Type B pancreatic cell (in vitro differentiated cells): Measurements from ENCODE around the gene SHROOM3. TPM values are rescaled to one million over a fixed set of nuclear protein-coding genes. Genes with fewer than 3 reads are reported as not detected.

ENCODE experiments used
- DNase-seq: peaks from one replicate; pipeline ENCODE4 v3.0.0; 2021; ENCODE audit warnings: mixed read lengths; ENCODE audit not compliant: unreplicated experiment; ENCODE audit errors: extremely low spot score
- H3K27ac Mint-ChIP-seq: 2 replicates; pipeline ENCODE4 v1.8.0; 2021; ENCODE audit warnings: mild to moderate bottlenecking, mixed read lengths
- H3K27me3 Mint-ChIP-seq: 2 replicates; pipeline ENCODE4 v1.8.0; 2021; ENCODE audit warnings: mixed read lengths
- H3K36me3 Mint-ChIP-seq: 2 replicates; pipeline ENCODE4 v1.8.0; 2021; ENCODE audit warnings: mixed read lengths
- H3K4me1 Mint-ChIP-seq: one replicate; pipeline ENCODE4 v1.8.0; 2021; ENCODE audit warnings: mixed read lengths; ENCODE audit not compliant: unreplicated experiment
- H3K4me3 Mint-ChIP-seq: 2 replicates; pipeline ENCODE4 v1.8.0; 2021; ENCODE audit warnings: mild to moderate bottlenecking, mixed read lengths
- H3K9me3 Mint-ChIP-seq: 2 replicates; pipeline ENCODE4 v1.8.0; 2021; ENCODE audit warnings: mixed read lengths
- total RNA-seq: library from RNA; stranded (reverse); gene quantifications from 2 replicates; pipeline ENCODE4 v1.2.1, GENCODE V29; 2021; ENCODE audit warnings: low replicate concordance
- TF ChIP-seq, protein P1 (sequence below): fragments of 200-600 bp; sonication (generic); conservative IDR thresholded peaks from 2 replicates; pipeline ENCODE4 v1.5.0; 2021; ENCODE audit warnings: antibody characterized with exemption, mild to moderate bottlenecking

The SHROOM3 gene
- total RNA-seq, 1 donor from 2014 or later = 38.6 TPM

- no peaks in the 10 kb centered on the region for H3K27me3 Mint-ChIP-seq
- H3K27ac Mint-ChIP-seq = no peak overlapping the region
- H3K9me3 Mint-ChIP-seq = no peaks in the 10 kb centered on the region
Measured at GRCh38 chr4:76535603-76536372, 100.8 kb downstream of the SHROOM3 start.

DNA sequence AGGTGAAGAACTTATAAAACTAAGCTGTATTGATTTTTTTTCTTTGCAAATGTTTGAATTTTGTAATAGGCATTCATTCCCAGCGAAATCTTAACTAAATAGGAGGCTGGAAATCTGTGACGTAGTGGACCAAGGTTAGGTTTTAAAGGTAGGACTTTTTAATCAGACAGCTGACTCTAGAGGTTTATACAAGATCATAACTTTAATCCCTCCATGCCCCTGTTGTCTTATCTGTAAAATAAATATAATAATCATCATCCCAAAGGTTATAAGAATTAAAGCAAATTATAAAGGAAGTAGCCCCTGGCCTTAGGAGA, 101.3 kb downstream of the SHROOM3 start:
- no peak overlapping the region for H3K4me3 Mint-ChIP-seq
- peaks cover 28% of the 10 kb centered on the region for H3K4me1 Mint-ChIP-seq
- no peak overlapping the region for H3K27ac Mint-ChIP-seq
- no peaks in the 10 kb centered on the region for H3K36me3 Mint-ChIP-seq
- H3K27me3 Mint-ChIP-seq = no peaks in the 10 kb centered on the region
- no peak for DNase-seq
- no peaks in the 10 kb centered on the region for H3K9me3 Mint-ChIP-seq
- TF ChIP-seq, protein P1, sequence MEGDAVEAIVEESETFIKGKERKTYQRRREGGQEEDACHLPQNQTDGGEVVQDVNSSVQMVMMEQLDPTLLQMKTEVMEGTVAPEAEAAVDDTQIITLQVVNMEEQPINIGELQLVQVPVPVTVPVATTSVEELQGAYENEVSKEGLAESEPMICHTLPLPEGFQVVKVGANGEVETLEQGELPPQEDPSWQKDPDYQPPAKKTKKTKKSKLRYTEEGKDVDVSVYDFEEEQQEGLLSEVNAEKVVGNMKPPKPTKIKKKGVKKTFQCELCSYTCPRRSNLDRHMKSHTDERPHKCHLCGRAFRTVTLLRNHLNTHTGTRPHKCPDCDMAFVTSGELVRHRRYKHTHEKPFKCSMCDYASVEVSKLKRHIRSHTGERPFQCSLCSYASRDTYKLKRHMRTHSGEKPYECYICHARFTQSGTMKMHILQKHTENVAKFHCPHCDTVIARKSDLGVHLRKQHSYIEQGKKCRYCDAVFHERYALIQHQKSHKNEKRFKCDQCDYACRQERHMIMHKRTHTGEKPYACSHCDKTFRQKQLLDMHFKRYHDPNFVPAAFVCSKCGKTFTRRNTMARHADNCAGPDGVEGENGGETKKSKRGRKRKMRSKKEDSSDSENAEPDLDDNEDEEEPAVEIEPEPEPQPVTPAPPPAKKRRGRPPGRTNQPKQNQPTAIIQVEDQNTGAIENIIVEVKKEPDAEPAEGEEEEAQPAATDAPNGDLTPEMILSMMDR = no peak

More at GRCh38 chr4:76535603-76536372, 100.8 kb downstream of the SHROOM3 start:
- no peaks in the 10 kb centered on the region for H3K36me3 Mint-ChIP-seq
- TF ChIP-seq, protein P1 = no peak
- no peak overlapping the region for H3K4me3 Mint-ChIP-seq
- no peak for DNase-seq
- peaks cover 28% of the 10 kb centered on the region for H3K4me1 Mint-ChIP-seq

DNA sequence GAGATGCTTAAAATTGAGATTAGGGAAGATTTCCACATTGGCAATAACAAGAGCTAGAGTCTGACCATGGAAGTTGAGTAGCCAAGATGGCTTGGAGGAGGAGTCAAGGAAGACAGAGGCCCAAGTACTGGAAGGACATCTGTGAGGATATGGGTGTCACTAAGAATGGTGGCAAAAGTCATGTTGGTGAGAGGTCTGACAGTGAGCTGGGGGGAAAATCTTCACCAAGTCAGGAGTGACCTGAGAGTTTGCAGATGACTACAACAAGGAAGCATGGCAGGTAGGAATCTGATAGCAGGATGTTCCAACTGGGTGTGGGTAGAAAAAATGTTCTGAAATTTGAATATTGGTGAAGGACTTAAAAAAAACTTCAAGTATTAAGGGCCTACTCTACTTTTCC, 103.3 kb downstream of the SHROOM3 start:
- Mint-ChIP-seq H3K27me3 (no peaks in the 10 kb centered on the region), H3K36me3 (no peaks in the 10 kb centered on the region), H3K4me1 (peaks cover 28% of the 10 kb centered on the region), H3K27ac (no peak overlapping the region), H3K9me3 (peaks cover 5% of the 10 kb centered on the region), H3K4me3 (no peak overlapping the region)
- no peak for DNase-seq
- TF ChIP-seq, protein P1 = no peak

- no peaks in the 10 kb centered on the region for H3K36me3 Mint-ChIP-seq
- H3K27ac Mint-ChIP-seq = no peak overlapping the region
- H3K4me3 Mint-ChIP-seq = no peak overlapping the region
- H3K4me1 Mint-ChIP-seq = peaks cover 38% of the 10 kb centered on the region
- DNase-seq = no peak
- TF ChIP-seq, protein P1 = no peak
- H3K9me3 Mint-ChIP-seq = peaks cover 5% of the 10 kb centered on the region
- H3K27me3 Mint-ChIP-seq = no peaks in the 10 kb centered on the region
Measured at GRCh38 chr4:76539979-76540378, 105.0 kb downstream of the SHROOM3 start.

DNA sequence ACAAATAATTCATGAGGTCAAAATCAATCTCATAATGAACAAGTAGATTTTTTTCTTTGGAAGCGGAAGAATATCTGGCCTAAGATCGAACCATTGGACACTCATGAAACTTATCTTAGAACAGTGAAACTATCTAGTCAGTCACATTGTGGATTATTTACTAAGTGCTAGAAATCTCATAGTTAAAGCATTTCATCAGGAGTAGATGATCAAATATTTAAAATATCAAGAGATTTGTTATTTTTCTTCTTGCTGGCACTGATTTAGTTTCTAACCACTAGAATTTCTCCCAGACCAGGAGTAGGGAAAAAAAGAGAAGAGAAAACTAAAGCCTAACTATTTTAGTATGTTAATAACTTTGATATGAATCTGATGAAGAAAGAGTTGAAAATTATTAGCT, 105.5 kb downstream of the SHROOM3 start:
- Mint-ChIP-seq H3K9me3 (peaks cover 5% of the 10 kb centered on the region), H3K4me3 (no peak overlapping the region), H3K27me3 (no peaks in the 10 kb centered on the region), H3K4me1 (peaks cover 43% of the 10 kb centered on the region), H3K36me3 (no peaks in the 10 kb centered on the region), H3K27ac (no peak overlapping the region)
- DNase-seq = no peak
- TF ChIP-seq, protein P1 = no peak
